ENCODE measurements around the gene ITGA4. TPM values are rescaled to one million over a fixed set of nuclear protein-coding genes. Genes with fewer than 3 reads are reported as not detected.

The ITGA4 gene
- total and polyA plus RNA-seq, 2 donors (not counting 3 experiments of a cell fraction or from before 2014, with no cell fraction given), result 1.5 to 2.8 TPM

- ChIA-PET CTCF (interaction anchor here (1.2 to 4.5 kb wide), 13 partner anchors 9 to 1076 kb away, joined by 3 to 107 read pairs (median 5); no protein-coding TSS in a partner anchor), POLR2A (no interaction called here)
- BruUV-seq (replicated peaks), result no TSS peak
- no peak overlapping the region for H3K4me3 ChIP-seq (replicated peaks in 1 of 3; ENCODE audit: insufficient read depth in 1 of 3, low read depth in 1 of 3, low read length in 3 of 3)
- no peaks in the 10 kb centered on the region for H3K9me3 ChIP-seq (replicated peaks; ENCODE audit: control insufficient read depth, insufficient read depth, low read length)
- FAIRE-seq (peak; percentile 18), DNase-seq (ENCODE audit: low read depth, low spot score) (peak; percentile 38)
- intact Hi-C loops (cut with micrococcal nuclease), result loop anchor here (1.0 to 5.0 kb wide), 5 partner anchors 142 to 1078 kb away; no protein-coding TSS in a partner anchor
- no peak overlapping the region for H2AFZ ChIP-seq (ENCODE audit: low read depth, low read length)
- H3K27ac ChIP-seq (ENCODE audit: insufficient read depth, low read depth, low read length), result no peak overlapping the region
- no peaks in the 10 kb centered on the region for H3K9me1 ChIP-seq (replicated peaks; ENCODE audit: control insufficient read depth, extremely low read depth, insufficient read depth, low read length)
- H3K79me2 ChIP-seq (ENCODE audit: control insufficient read depth, insufficient read depth, low read length), result no peaks in the 10 kb centered on the region
- H3K27me3 ChIP-seq (ENCODE audit: control insufficient read depth in 2 of 2, insufficient read depth in 2 of 2, low read length in 2 of 2), result peaks cover 4 to 12% of the 10 kb centered on the region in 2 experiments
- TF ChIP-seq CTCF (IDR thresholded peaks at IDR 0.05; ENCODE audit: extremely low read depth in 1 of 2, insufficient read depth in 1 of 2, low read depth in 1 of 2, low read length in 2 of 2) (peak; percentile 18 to 31), FOS (IDR thresholded peaks at IDR 0.05; ENCODE audit: borderline replicate concordance, insufficient read depth, low read length) (no peak)
- dilution Hi-C loops (cut with MboI; ENCODE audit: extremely low pct_ligation_motif_present, low sequenced_read_pairs), result no loop called here
- H3K36me3 ChIP-seq (ENCODE audit: control insufficient read depth in 2 of 2, extremely low read depth in 1 of 2, insufficient read depth in 2 of 2, low read length in 2 of 2), result no peaks in the 10 kb centered on the region
- H3K4me1 ChIP-seq (ENCODE audit: control insufficient read depth, extremely low read depth, insufficient read depth, low read length), result no peaks in the 10 kb centered on the region
- H4K20me1 ChIP-seq (replicated peaks; ENCODE audit: control insufficient read depth, extremely low read depth, insufficient read depth, low read length), result no peaks in the 10 kb centered on the region
- no peak overlapping the region for H3K4me2 ChIP-seq (ENCODE audit: insufficient read depth, low read length)
- no peak overlapping the region for H3K9ac ChIP-seq (replicated peaks; ENCODE audit: extremely low read depth, insufficient read depth, low read length)
These were observed 116.1 kb downstream of the ITGA4 start for GRCh38 chr2:181573140-181573736.

GRCh38 chr2:181574321-181574720 lies 117.1 kb downstream of the ITGA4 start:
- no TSS peak for BruUV-seq (replicated peaks)
- Histone ChIP-seq H3K27me3 (ENCODE audit: control insufficient read depth in 2 of 2, insufficient read depth in 2 of 2, low read length in 2 of 2) (peaks cover 4 to 12% of the 10 kb centered on the region in 2 experiments), H4K20me1 (replicated peaks; ENCODE audit: control insufficient read depth, extremely low read depth, insufficient read depth, low read length) (no peaks in the 10 kb centered on the region), H3K4me3 (replicated peaks in 1 of 3; ENCODE audit: insufficient read depth in 1 of 3, low read depth in 1 of 3, low read length in 3 of 3) (no peak overlapping the region), H3K9me3 (replicated peaks; ENCODE audit: control insufficient read depth, insufficient read depth, low read length) (no peaks in the 10 kb centered on the region), H3K36me3 (ENCODE audit: control insufficient read depth in 2 of 2, extremely low read depth in 1 of 2, insufficient read depth in 2 of 2, low read length in 2 of 2) (no peaks in the 10 kb centered on the region), H3K27ac (ENCODE audit: insufficient read depth, low read depth, low read length) (no peak overlapping the region), H2AFZ (ENCODE audit: low read depth, low read length) (no peak overlapping the region), H3K79me2 (ENCODE audit: control insufficient read depth, insufficient read depth, low read length) (no peaks in the 10 kb centered on the region), H3K4me1 (ENCODE audit: control insufficient read depth, extremely low read depth, insufficient read depth, low read length) (no peaks in the 10 kb centered on the region), H3K9me1 (replicated peaks; ENCODE audit: control insufficient read depth, extremely low read depth, insufficient read depth, low read length) (no peaks in the 10 kb centered on the region), H3K4me2 (ENCODE audit: insufficient read depth, low read length) (no peak overlapping the region), H3K9ac (replicated peaks; ENCODE audit: extremely low read depth, insufficient read depth, low read length) (no peak overlapping the region)
- POLR2A ChIA-PET, result no interaction called here
- CTCF ChIA-PET, result interaction anchor here (1.0 to 4.5 kb wide), 3 partner anchors 141 to 612 kb away, joined by 3 to 107 read pairs (median 10); no protein-coding TSS in a partner anchor
- FAIRE-seq, result no peak
- no peak for TF ChIP-seq CTCF (IDR thresholded peaks at IDR 0.05; ENCODE audit: extremely low read depth in 1 of 2, insufficient read depth in 1 of 2, low read depth in 1 of 2, low read length in 2 of 2)
- TF ChIP-seq POLR2AphosphoS5 (IDR thresholded peaks at IDR 0.05; ENCODE audit: insufficient read depth, low read depth, low read length), result no peak
- dilution Hi-C loops (cut with MboI; ENCODE audit: extremely low pct_ligation_motif_present, low sequenced_read_pairs) (no loop called here), intact Hi-C loops (cut with micrococcal nuclease) (loop anchor here (5.0 kb wide), 1 partner anchor 328 kb away; no protein-coding TSS in a partner anchor)
- DNase-seq (ENCODE audit: low read depth, low spot score), result no peak

Data from endothelial cell of umbilical vein (primary cell).